Measurements from ENCODE around the gene NDFIP2. TPM values are rescaled to one million over a fixed set of nuclear protein-coding genes. Genes with fewer than 3 reads are reported as not detected.

NDFIP2 gene
- total RNA-seq (52.2 TPM), polyA plus RNA-seq (ENCODE audit: insufficient read depth, low read depth, low replicate concordance) (28.7 TPM)
- long read RNA-seq, donor 1, full-length matches to known transcripts, result 11 of 11 reads
- long read RNA-seq, donor 1, partial matches to known transcripts, result 0 of 11 reads
- long read RNA-seq, donor 1, other reads (novel, unspliced or antisense), result 0 of 11 reads
- long read RNA-seq, donor 2, full-length matches to known transcripts, result 20 of 20 reads
- long read RNA-seq, donor 2, partial matches to known transcripts, result 0 of 20 reads
- long read RNA-seq, donor 2, other reads (novel, unspliced or antisense), result 0 of 20 reads
- long read RNA-seq, donor 3, full-length matches to known transcripts, result 16 of 16 reads
- long read RNA-seq, donor 3, partial matches to known transcripts, result 0 of 16 reads
- long read RNA-seq, donor 3, other reads (novel, unspliced or antisense), result 0 of 16 reads
- long read RNA-seq, donor 4, full-length matches to known transcripts, result 19 of 24 reads
- long read RNA-seq, donor 4, partial matches to known transcripts, result 5 of 24 reads
- long read RNA-seq, donor 4, other reads (novel, unspliced or antisense), result 0 of 24 reads
- long read RNA-seq, donor 5, full-length matches to known transcripts, result 2 of 2 reads
- long read RNA-seq, donor 5, partial matches to known transcripts, result 0 of 2 reads
- long read RNA-seq, donor 5, other reads (novel, unspliced or antisense), result 0 of 2 reads
- long read RNA-seq, donor 6, full-length matches to known transcripts, result 23 of 23 reads
- long read RNA-seq, donor 6, partial matches to known transcripts, result 0 of 23 reads
- long read RNA-seq, donor 6, other reads (novel, unspliced or antisense), result 0 of 23 reads
- long read RNA-seq, donor 7, full-length matches to known transcripts, result 56 of 63 reads
- long read RNA-seq, donor 7, partial matches to known transcripts, result 3 of 63 reads
- long read RNA-seq, donor 7, other reads (novel, unspliced or antisense), result 4 of 63 reads
- long read RNA-seq, donor 8, full-length matches to known transcripts, result 8 of 8 reads
- long read RNA-seq, donor 8, partial matches to known transcripts, result 0 of 8 reads
- long read RNA-seq, donor 8, other reads (novel, unspliced or antisense), result 0 of 8 reads
- long read RNA-seq, donor 9, full-length matches to known transcripts, result 6 of 6 reads
- long read RNA-seq, donor 9, partial matches to known transcripts, result 0 of 6 reads
- long read RNA-seq, donor 9, other reads (novel, unspliced or antisense), result 0 of 6 reads
- long read RNA-seq, donor 10, full-length matches to known transcripts, result 9 of 19 reads
- long read RNA-seq, donor 10, partial matches to known transcripts, result 10 of 19 reads
- long read RNA-seq, donor 10, other reads (novel, unspliced or antisense), result 0 of 19 reads

- Histone ChIP-seq H3K27me3 (ENCODE audit: control insufficient read depth, insufficient read depth, low read length) (no peaks in the 10 kb centered on the region), H3K9me3 (ENCODE audit: control insufficient read depth in 2 of 3, insufficient read depth in 1 of 3, low read length in 3 of 3) (no peaks in the 10 kb centered on the region), H3K36me3 (ENCODE audit: control insufficient read depth in 2 of 3, insufficient read depth in 3 of 3, low read length in 3 of 3) (no peaks in the 10 kb centered on the region), H3K27ac (ENCODE audit: low read depth in 2 of 2, low read length in 2 of 2) (peak within 1 kb of the TSS; percentile 25 to 82), H3K4me1 (ENCODE audit: control insufficient read depth in 2 of 3, insufficient read depth in 2 of 3, low read depth in 1 of 3, low read length in 3 of 3) (peaks cover 2 to 7% (median 3%) of the 10 kb centered on the region in 3 donors), H3K9ac (ENCODE audit: low read length in 3 of 3) (peak within 1 kb of the TSS; percentile 85 to 88 (median 88)), H3K4me3 (ENCODE audit: low read length in 3 of 3) (peak within 1 kb of the TSS; percentile 84 to 93 (median 91))
- peak; percentile 94 to 96 (median 95) for DNase-seq
- intact Hi-C loops (cut with DNase I), result no loop called here
- TF ChIP-seq CTCF (IDR thresholded peaks at IDR 0.05; ENCODE audit: borderline replicate concordance, extremely low read depth, insufficient read depth), result no peak
- no peak for FAIRE-seq
These were observed at the start of gene NDFIP2 for GRCh38 chr13:79480954-79481684. Gene NDFIP2, plus strand, starts transcription at chr13:79481155. Its CDS starts 49 bp downstream, at chr13:79481204.

- FAIRE-seq (no peak), DNase-seq (no peak)
- intact Hi-C loops (cut with DNase I), result no loop called here
- H3K27ac ChIP-seq (ENCODE audit: low read depth in 2 of 2, low read length in 2 of 2), result no peak overlapping the region
- no peak overlapping the region for H3K9ac ChIP-seq (ENCODE audit: low read length in 3 of 3)
- no peaks in the 10 kb centered on the region for H3K36me3 ChIP-seq (ENCODE audit: control insufficient read depth in 2 of 3, insufficient read depth in 3 of 3, low read length in 3 of 3)
- no peaks in the 10 kb centered on the region for H3K9me3 ChIP-seq (ENCODE audit: control insufficient read depth in 2 of 3, insufficient read depth in 1 of 3, low read length in 3 of 3)
- no peaks in the 10 kb centered on the region for H3K4me1 ChIP-seq (ENCODE audit: control insufficient read depth in 2 of 3, insufficient read depth in 2 of 3, low read depth in 1 of 3, low read length in 3 of 3)
- no peak overlapping the region for H3K4me3 ChIP-seq (ENCODE audit: low read length in 3 of 3)
- no peak for TF ChIP-seq CTCF (IDR thresholded peaks at IDR 0.05; ENCODE audit: borderline replicate concordance, extremely low read depth, insufficient read depth)
- no peaks in the 10 kb centered on the region for H3K27me3 ChIP-seq (ENCODE audit: control insufficient read depth, insufficient read depth, low read length)
These were observed 48.9 kb upstream of the NDFIP2 start for GRCh38 chr13:79432086-79432485.

GRCh38 chr13:79432992-79433391 lies 48.0 kb upstream of the NDFIP2 start:
- intact Hi-C loops (cut with DNase I), result no loop called here
- no peaks in the 10 kb centered on the region for H3K4me1 ChIP-seq (ENCODE audit: control insufficient read depth in 2 of 3, insufficient read depth in 2 of 3, low read depth in 1 of 3, low read length in 3 of 3)
- TF ChIP-seq CTCF (IDR thresholded peaks at IDR 0.05; ENCODE audit: borderline replicate concordance, extremely low read depth, insufficient read depth), result no peak
- H3K27me3 ChIP-seq (ENCODE audit: control insufficient read depth, insufficient read depth, low read length), result no peaks in the 10 kb centered on the region
- no peaks in the 10 kb centered on the region for H3K36me3 ChIP-seq (ENCODE audit: control insufficient read depth in 2 of 3, insufficient read depth in 3 of 3, low read length in 3 of 3)
- H3K9me3 ChIP-seq (ENCODE audit: control insufficient read depth in 2 of 3, insufficient read depth in 1 of 3, low read length in 3 of 3), result no peaks in the 10 kb centered on the region
- no peak overlapping the region for H3K27ac ChIP-seq (ENCODE audit: low read depth in 2 of 2, low read length in 2 of 2)
- FAIRE-seq, result no peak
- H3K9ac ChIP-seq (ENCODE audit: low read length in 3 of 3), result no peak overlapping the region
- no peak for DNase-seq
- H3K4me3 ChIP-seq (ENCODE audit: low read length in 3 of 3), result no peak overlapping the region
